ENCODE measurements around the gene MMP20. TPM values are rescaled to one million over a fixed set of nuclear protein-coding genes. Genes with fewer than 3 reads are reported as not detected.

MMP20 gene
- polyA plus RNA-seq, 3 donors from 2014 or later: not detected

- no peak for DNase-seq
- no peaks in the 10 kb centered on the region for H3K9me3 Mint-ChIP-seq
- H3K27me3 Mint-ChIP-seq (ENCODE audit: low read depth in 3 of 3): peaks cover 0 to 1% (median 0%) of the 10 kb centered on the region in 3 donors
- H3K4me1 Mint-ChIP-seq: peaks cover 18 to 22% of the 10 kb centered on the region in 2 donors
- H3K4me3 Mint-ChIP-seq: peak overlapping the region in 4 of 5 donors; percentile 1 to 30 (median 6)
- no peaks in the 10 kb centered on the region for H3K36me3 Mint-ChIP-seq
- peak overlapping the region in 1 of 6 donors; percentile 19 for H3K27ac Mint-ChIP-seq
These were observed 48.0 kb downstream of the MMP20 start for GRCh38 chr11:102577182-102577581.

- Mint-ChIP-seq H3K36me3 (no peaks in the 10 kb centered on the region), H3K27me3 (ENCODE audit: low read depth in 3 of 3) (peaks cover 0 to 1% (median 0%) of the 10 kb centered on the region in 3 donors), H3K9me3 (no peaks in the 10 kb centered on the region), H3K27ac (no peak overlapping the region), H3K4me3 (peak overlapping the region in 4 of 5 donors; percentile 2 to 41 (median 32)), H3K4me1 (peaks cover 18 to 22% of the 10 kb centered on the region in 2 donors)
- no peak for DNase-seq
These were observed 48.8 kb downstream of the MMP20 start for GRCh38 chr11:102576350-102576749.

- Mint-ChIP-seq H3K27me3 (ENCODE audit: low read depth in 3 of 3) (no peaks in the 10 kb centered on the region), H3K4me1 (peaks cover 18 to 22% of the 10 kb centered on the region in 2 donors), H3K4me3 (no peak overlapping the region), H3K36me3 (no peaks in the 10 kb centered on the region), H3K27ac (no peak overlapping the region), H3K9me3 (no peaks in the 10 kb centered on the region)
- no peak for DNase-seq
These were observed 50.1 kb downstream of the MMP20 start for GRCh38 chr11:102575012-102575411.

GRCh38 chr11:102573851-102574250, 51.3 kb downstream of the MMP20 start:
- Mint-ChIP-seq H3K9me3 (no peaks in the 10 kb centered on the region), H3K4me3 (no peak overlapping the region), H3K36me3 (peaks cover 0 to 4% (median 4%) of the 10 kb centered on the region in 3 donors), H3K4me1 (peaks cover 18 to 22% of the 10 kb centered on the region in 2 donors), H3K27me3 (ENCODE audit: low read depth in 3 of 3) (peaks cover 0 to 2% (median 0%) of the 10 kb centered on the region in 3 donors), H3K27ac (no peak overlapping the region)
- no peak for DNase-seq

- no peak for DNase-seq
These were observed 52.4 kb downstream of the MMP20 start for GRCh38 chr11:102572554-102573220.

GRCh38 chr11:102568851-102569250, 56.3 kb downstream of the MMP20 start:
- H3K9me3 Mint-ChIP-seq: peaks cover 0 to 4% (median 0%) of the 10 kb centered on the region in 6 donors
- peaks cover 1 to 3% of the 10 kb centered on the region in 2 donors for H3K4me1 Mint-ChIP-seq
- no peak overlapping the region for H3K4me3 Mint-ChIP-seq
- no peak overlapping the region for H3K27ac Mint-ChIP-seq
- peaks cover 4% of the 10 kb centered on the region in 3 donors for H3K36me3 Mint-ChIP-seq
- peaks cover 1 to 4% (median 3%) of the 10 kb centered on the region in 3 donors for H3K27me3 Mint-ChIP-seq (ENCODE audit: low read depth in 3 of 3)
- no peak for DNase-seq

More at GRCh38 chr11:102572554-102573220, 52.4 kb downstream of the MMP20 start:
- peaks cover 0 to 4% (median 4%) of the 10 kb centered on the region in 3 donors for H3K36me3 Mint-ChIP-seq
- peaks cover 17 to 20% of the 10 kb centered on the region in 2 donors for H3K4me1 Mint-ChIP-seq
- peaks cover 0 to 2% (median 1%) of the 10 kb centered on the region in 3 donors for H3K27me3 Mint-ChIP-seq (ENCODE audit: low read depth in 3 of 3)
- no peak overlapping the region for H3K27ac Mint-ChIP-seq
- H3K9me3 Mint-ChIP-seq: peaks cover 0 to 3% (median 0%) of the 10 kb centered on the region in 6 donors
- no peak overlapping the region for H3K4me3 Mint-ChIP-seq

- Mint-ChIP-seq H3K36me3 (peaks cover 4 to 7% (median 4%) of the 10 kb centered on the region in 3 donors), H3K27me3 (ENCODE audit: low read depth in 3 of 3) (peaks cover 2 to 5% (median 4%) of the 10 kb centered on the region in 3 donors), H3K4me1 (peaks cover 25 to 30% of the 10 kb centered on the region in 2 donors), H3K4me3 (no peak overlapping the region), H3K27ac (no peak overlapping the region), H3K9me3 (peaks cover 0 to 4% (median 0%) of the 10 kb centered on the region in 6 donors)
- DNase-seq: no peak
These were observed 59.0 kb downstream of the MMP20 start for GRCh38 chr11:102566112-102566511.

GRCh38 chr11:102564110-102564509, 61.0 kb downstream of the MMP20 start:
- peaks cover 0 to 4% (median 0%) of the 10 kb centered on the region in 6 donors for H3K9me3 Mint-ChIP-seq
- H3K27ac Mint-ChIP-seq: no peak overlapping the region
- no peak overlapping the region for H3K4me3 Mint-ChIP-seq
- peaks cover 43 to 50% of the 10 kb centered on the region in 2 donors for H3K4me1 Mint-ChIP-seq
- H3K27me3 Mint-ChIP-seq (ENCODE audit: low read depth in 3 of 3): peaks cover 2 to 5% (median 4%) of the 10 kb centered on the region in 3 donors
- H3K36me3 Mint-ChIP-seq: peaks cover under 1 to 4% (median 3%) of the 10 kb centered on the region in 3 donors
- DNase-seq: no peak

GRCh38 chr11:102561636-102562035, 63.5 kb downstream of the MMP20 start:
- H3K36me3 Mint-ChIP-seq: peaks cover 0 to 4% (median 3%) of the 10 kb centered on the region in 3 donors
- H3K27me3 Mint-ChIP-seq (ENCODE audit: low read depth in 3 of 3): peaks cover 0 to 4% (median 3%) of the 10 kb centered on the region in 3 donors
- H3K27ac Mint-ChIP-seq: peak overlapping the region in 4 of 6 donors; percentile 30 to 43 (median 38)
- peaks cover 45 to 53% of the 10 kb centered on the region in 2 donors for H3K4me1 Mint-ChIP-seq
- H3K4me3 Mint-ChIP-seq: peak overlapping the region; percentile 13 to 67 (median 64)
- DNase-seq: no peak
- no peaks in the 10 kb centered on the region for H3K9me3 Mint-ChIP-seq

GRCh38 chr11:102560555-102561011, 64.5 kb downstream of the MMP20 start:
- peak overlapping the region; percentile 30 to 85 (median 82) for H3K27ac Mint-ChIP-seq
- peaks cover 0 to 3% (median 0%) of the 10 kb centered on the region in 3 donors for H3K36me3 Mint-ChIP-seq
- peaks cover 0 to 4% (median 2%) of the 10 kb centered on the region in 3 donors for H3K27me3 Mint-ChIP-seq (ENCODE audit: low read depth in 3 of 3)
- peak overlapping the region; percentile 73 to 92 (median 75) for H3K4me3 Mint-ChIP-seq
- DNase-seq: peak; percentile 24 to 32 (median 27)
- no peaks in the 10 kb centered on the region for H3K9me3 Mint-ChIP-seq
- H3K4me1 Mint-ChIP-seq: peaks cover 45 to 53% of the 10 kb centered on the region in 2 donors

- Mint-ChIP-seq H3K4me1 (peaks cover 45 to 53% of the 10 kb centered on the region in 2 donors), H3K4me3 (peak overlapping the region; percentile 35 to 92 (median 74)), H3K36me3 (peaks cover 0 to 3% (median 0%) of the 10 kb centered on the region in 3 donors), H3K27me3 (ENCODE audit: low read depth in 3 of 3) (peaks cover 0 to 4% (median 2%) of the 10 kb centered on the region in 3 donors), H3K27ac (peak overlapping the region in 4 of 6 donors; percentile 9 to 48 (median 34)), H3K9me3 (no peaks in the 10 kb centered on the region)
- DNase-seq: no peak
These were observed 65.3 kb downstream of the MMP20 start for GRCh38 chr11:102559839-102560238.

- H3K36me3 Mint-ChIP-seq: no peaks in the 10 kb centered on the region
- peaks cover 0 to 2% (median 0%) of the 10 kb centered on the region in 3 donors for H3K27me3 Mint-ChIP-seq (ENCODE audit: low read depth in 3 of 3)
- H3K27ac Mint-ChIP-seq: no peak overlapping the region
- no peak for DNase-seq
- H3K9me3 Mint-ChIP-seq: no peaks in the 10 kb centered on the region
- H3K4me1 Mint-ChIP-seq: peaks cover 12 to 13% of the 10 kb centered on the region in 2 donors
- H3K4me3 Mint-ChIP-seq: no peak overlapping the region
These were observed 70.0 kb downstream of the MMP20 start for GRCh38 chr11:102555091-102555490.

- H3K9me3 Mint-ChIP-seq: no peaks in the 10 kb centered on the region
- H3K27me3 Mint-ChIP-seq (ENCODE audit: low read depth in 3 of 3): peaks cover 0 to 3% (median 0%) of the 10 kb centered on the region in 3 donors
- H3K4me1 Mint-ChIP-seq: peaks cover 0 to under 1% of the 10 kb centered on the region in 2 donors
- no peak for DNase-seq
- no peak overlapping the region for H3K4me3 Mint-ChIP-seq
- no peaks in the 10 kb centered on the region for H3K36me3 Mint-ChIP-seq
- no peak overlapping the region for H3K27ac Mint-ChIP-seq
These were observed 71.3 kb downstream of the MMP20 start for GRCh38 chr11:102553835-102554282.
